ENCODE measurements around the gene TRMT112. TPM values are rescaled to one million over a fixed set of nuclear protein-coding genes. Genes with fewer than 3 reads are reported as not detected.

TRMT112 gene
- polyA plus RNA-seq, 2 of the 4 experiments (the other 2 are of a cell fraction) = 363 to 440 TPM

- ChIA-PET POLR2A (interaction anchor here (0.6 to 5.9 kb wide), 13 partner anchors 10 to 84 kb away, joined by 3 to 53 read pairs (median 5); partner anchors contain the start of genes BAD, ESRRA, FKBP2 and GPR137), CTCF (interaction anchor here (0.6 to 16.0 kb wide), 12 partner anchors 11 to 707 kb away, joined by 3 to 220 read pairs (median 4); partner anchors contain the start of genes BAD, CATSPERZ, ESRRA and PLCB3)
- peak; percentile 80 to 91 for ATAC-seq
- H3K4me2 ChIP-seq = peak overlapping the region; percentile 97
- peak overlapping the region; percentile 72 for H3K4me3 ChIP-seq
- H3K4me1 ChIP-seq = peaks cover 32% of the 10 kb centered on the region
- H3K9me3 ChIP-seq = no peaks in the 10 kb centered on the region
- DNase-seq (ENCODE audit: low read depth in 1 of 2, low spot score in 1 of 2) = peak; percentile 87 to 100
- WGBS (ENCODE audit: missing lambda C conversion rate) = 3% methylated on average over 29 of the region's 58 CpGs
- H3K27ac ChIP-seq = peak overlapping the region; percentile 94 to 97
- FAIRE-seq = peak; percentile 59
- TF ChIP-seq SREBF2 (IDR thresholded peaks at IDR 0.05) = no peak
- peak; percentile 78 to 92 for TF ChIP-seq JUN (IDR thresholded peaks at IDR 0.05)
- TF ChIP-seq RARB (CRISPR knock-in tag; IDR thresholded peaks at IDR 0.05) = no peak
- TF ChIP-seq REST (IDR thresholded peaks at IDR 0.05) = no peak
- no peak for TF ChIP-seq MAFK (IDR thresholded peaks at IDR 0.05; ENCODE audit: partially characterized antibody)
- peak; percentile 32; the same call in 1 of the 2 replicates for TF ChIP-seq MAZ (IDR thresholded peaks at IDR 0.05; ENCODE audit: borderline replicate concordance, low read depth, low read length)
- no peak for TF ChIP-seq EP300 (IDR thresholded peaks at IDR 0.05)
- TF ChIP-seq E2F6 (IDR thresholded peaks at IDR 0.05; ENCODE audit: borderline replicate concordance, low read depth) = peak; percentile 61; the same call in 1 of the 2 replicates
- TF ChIP-seq EHMT2 (IDR thresholded peaks at IDR 0.05; ENCODE audit: low read depth) = no peak
- TF ChIP-seq BHLHE40 (IDR thresholded peaks at IDR 0.05; ENCODE audit: low read depth, low read length) = no peak
- no peak for TF ChIP-seq ZNF302 (CRISPR knock-in tag; IDR thresholded peaks at IDR 0.05)
- no peak for TF ChIP-seq HOXB13 (CRISPR knock-in tag; IDR thresholded peaks at IDR 0.05; ENCODE audit: low read depth)
- no peak for TF ChIP-seq FOSB (CRISPR knock-in tag; IDR thresholded peaks at IDR 0.05)
- TF ChIP-seq HDAC2 (IDR thresholded peaks at IDR 0.05) = no peak
- TF ChIP-seq, protein P1, sequence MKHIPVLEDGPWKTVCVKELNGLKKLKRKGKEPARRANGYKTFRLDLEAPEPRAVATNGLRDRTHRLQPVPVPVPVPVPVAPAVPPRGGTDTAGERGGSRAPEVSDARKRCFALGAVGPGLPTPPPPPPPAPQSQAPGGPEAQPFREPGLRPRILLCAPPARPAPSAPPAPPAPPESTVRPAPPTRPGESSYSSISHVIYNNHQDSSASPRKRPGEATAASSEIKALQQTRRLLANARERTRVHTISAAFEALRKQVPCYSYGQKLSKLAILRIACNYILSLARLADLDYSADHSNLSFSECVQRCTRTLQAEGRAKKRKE (CRISPR knock-in tag; IDR thresholded peaks at IDR 0.05; ENCODE audit: low read depth) = no peak
- TF ChIP-seq HOXA7 (CRISPR knock-in tag; IDR thresholded peaks at IDR 0.05) = no peak; the same call in 1 of the 2 replicates
- TF ChIP-seq HMGXB4 (CRISPR knock-in tag; IDR thresholded peaks at IDR 0.05; ENCODE audit: borderline replicate concordance) = no peak
- no peak for TF ChIP-seq NPAS2 (CRISPR knock-in tag; IDR thresholded peaks at IDR 0.05; ENCODE audit: borderline replicate concordance)
- no peak for TF ChIP-seq ZFP36 (IDR thresholded peaks at IDR 0.05; ENCODE audit: borderline replicate concordance, partially characterized antibody)
- no peak for TF ChIP-seq FOSL2 (IDR thresholded peaks at IDR 0.05)
- peak; percentile 41; the same call in 1 of the 2 replicates for TF ChIP-seq FOSL2 (CRISPR knock-in tag; IDR thresholded peaks at IDR 0.05)
- TF ChIP-seq RFX5 (IDR thresholded peaks at IDR 0.05) = no peak
- TF ChIP-seq, protein P2, sequence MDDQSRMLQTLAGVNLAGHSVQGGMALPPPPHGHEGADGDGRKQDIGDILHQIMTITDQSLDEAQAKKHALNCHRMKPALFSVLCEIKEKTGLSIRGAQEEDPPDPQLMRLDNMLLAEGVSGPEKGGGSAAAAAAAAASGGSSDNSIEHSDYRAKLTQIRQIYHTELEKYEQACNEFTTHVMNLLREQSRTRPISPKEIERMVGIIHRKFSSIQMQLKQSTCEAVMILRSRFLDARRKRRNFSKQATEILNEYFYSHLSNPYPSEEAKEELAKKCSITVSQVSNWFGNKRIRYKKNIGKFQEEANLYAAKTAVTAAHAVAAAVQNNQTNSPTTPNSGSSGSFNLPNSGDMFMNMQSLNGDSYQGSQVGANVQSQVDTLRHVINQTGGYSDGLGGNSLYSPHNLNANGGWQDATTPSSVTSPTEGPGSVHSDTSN (IDR thresholded peaks at IDR 0.05) = peak; percentile 19
- no peak for TF ChIP-seq ELK1 (IDR thresholded peaks at IDR 0.05; ENCODE audit: low read depth, low read length)
- TF ChIP-seq PHF8 (IDR thresholded peaks at IDR 0.05; ENCODE audit: borderline replicate concordance, low read depth) = peak; percentile 56; the same call in 1 of the 2 replicates
- TF ChIP-seq CBX8 (IDR thresholded peaks at IDR 0.05) = no peak
- TF ChIP-seq ZC3H11A (IDR thresholded peaks at IDR 0.05) = no peak
- TF ChIP-seq GATA3 (IDR thresholded peaks at IDR 0.05; ENCODE audit: borderline replicate concordance) = no peak; the same call in 1 of the 2 replicates
- TF ChIP-seq TFCP2L1 (CRISPR knock-in tag; IDR thresholded peaks at IDR 0.05) = no peak
- no peak for TF ChIP-seq NR3C1 (IDR thresholded peaks at IDR 0.05)
- TF ChIP-seq KDM5A (IDR thresholded peaks at IDR 0.05) = no peak
- peak; percentile 6; the same call in 1 of the 2 replicates for TF ChIP-seq POLR2AphosphoS2 (conservative IDR thresholded peaks at IDR 0.05; ENCODE audit: low read length)
Measured at GRCh38 chr11:64269540-64270220, 47.7 kb downstream of the TRMT112 start.

Measured in A549 (cell line).